Activated CD8-positive, alpha-beta memory T cell treated with anti-CD3 and anti-CD28 coated beads for 36 hours (primary cell): ENCODE measurements around the gene COPS9. TPM values are rescaled to one million over a fixed set of nuclear protein-coding genes. Genes with fewer than 3 reads are reported as not detected.

Source experiments
- CTCF ChIA-PET: fragments of 350-600 bp; sonication (Branson Sonifier 250); formaldehyde crosslinking; loops from one replicate; lab custom pipeline; 2021; ENCODE audit warnings: antibody characterized with exemption; lab: Charles Lee
- POLR2A ChIA-PET: fragments of 350-600 bp; sonication (Branson Sonifier 250); formaldehyde crosslinking; loops from one replicate; lab custom pipeline; 2021; ENCODE audit warnings: antibody characterized with exemption; lab: Charles Lee
- total RNA-seq, 2 experiments: library from RNA; stranded (reverse); gene quantifications; one replicate each; pipeline ENCODE4 v1.2.3, GENCODE V29; 2021

Gene COPS9
- 100 to 1,000 TPM; 165 to 187 TPM for total RNA-seq

GRCh38 chr2:240136013-240136670 lies at the start of gene COPS9:
COPS9 (minus strand) TSS chr2:240136305; CDS start chr2:240136284, 21 bp downstream.
- CTCF ChIA-PET, result no interaction called here
- POLR2A ChIA-PET, result no interaction called here

DNA sequence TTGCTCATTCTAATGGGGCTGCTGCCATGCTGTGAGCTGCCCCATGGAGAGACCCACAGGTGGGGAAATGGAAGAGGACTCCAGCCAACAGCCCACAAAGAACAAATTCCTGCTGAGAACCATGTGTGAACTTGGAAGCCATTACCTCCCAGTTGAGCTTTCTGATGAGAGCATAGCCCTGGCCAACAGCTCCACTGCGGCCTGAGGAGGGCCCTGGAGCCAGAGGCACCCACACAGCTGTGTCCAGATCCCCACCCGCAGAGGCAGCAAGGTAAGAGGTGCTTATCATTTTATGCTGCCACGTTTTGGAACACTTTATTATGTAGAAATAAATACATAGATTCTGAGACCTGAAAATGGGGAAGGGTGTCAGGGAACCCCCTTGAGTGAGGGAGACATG lies 48.6 kb upstream of the COPS9 start:
- POLR2A ChIA-PET, result no interaction called here

GRCh38 chr2:240183875-240184590 lies 47.9 kb upstream of the COPS9 start:
- ChIA-PET POLR2A (no interaction called here), CTCF (no interaction called here)

More for the DNA sequence above, 48.6 kb upstream of the COPS9 start:
- CTCF ChIA-PET, result no interaction called here

DNA sequence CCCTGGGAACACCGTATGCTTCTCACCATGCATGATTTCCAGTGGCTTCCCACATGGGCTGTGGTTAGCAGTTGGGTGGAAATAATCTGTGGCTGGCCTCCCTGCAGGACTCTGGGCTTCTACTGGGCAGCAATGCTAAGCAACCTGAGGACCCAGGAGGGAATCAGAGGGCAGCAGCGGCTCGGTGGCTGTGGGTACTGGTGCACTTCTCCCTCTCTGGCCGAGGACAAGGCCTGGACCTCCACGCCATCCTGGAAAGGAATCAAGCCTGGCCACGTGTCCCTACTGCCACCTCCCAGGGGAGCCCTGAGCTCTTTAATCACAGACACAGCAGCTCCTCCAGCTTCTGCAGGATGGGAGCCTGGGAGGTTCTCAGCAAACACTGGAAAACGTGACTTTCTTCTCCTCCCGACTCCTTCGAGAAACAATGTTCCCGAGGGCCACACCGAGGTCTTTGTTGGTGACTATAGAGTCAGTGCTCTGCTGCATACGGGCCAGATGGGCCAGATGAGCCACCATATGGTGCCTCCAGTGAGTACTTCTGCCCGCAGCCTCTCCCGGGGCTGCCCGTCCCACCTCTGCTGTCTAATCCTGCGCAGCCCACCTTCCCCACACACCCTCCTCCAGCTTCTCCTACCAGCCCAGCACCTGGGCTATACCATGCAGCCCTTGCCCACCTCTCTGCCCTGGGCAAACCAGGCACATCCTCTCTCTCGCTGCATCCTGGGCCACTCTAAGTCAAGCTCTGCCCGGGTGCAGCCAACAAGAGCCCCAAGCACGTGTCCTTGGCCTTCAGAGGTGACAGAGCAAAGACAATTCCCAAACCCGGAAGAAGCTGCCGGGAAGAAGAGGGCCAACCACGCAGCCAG lies 47.1 kb upstream of the COPS9 start:
- ChIA-PET CTCF (no interaction called here), POLR2A (no interaction called here)

GRCh38 chr2:240182476-240182875 lies 46.4 kb upstream of the COPS9 start:
- CTCF ChIA-PET, result no interaction called here
- POLR2A ChIA-PET, result no interaction called here

- ChIA-PET POLR2A (no interaction called here), CTCF (no interaction called here)
These were observed 45.9 kb upstream of the COPS9 start for GRCh38 chr2:240182001-240182400.

DNA sequence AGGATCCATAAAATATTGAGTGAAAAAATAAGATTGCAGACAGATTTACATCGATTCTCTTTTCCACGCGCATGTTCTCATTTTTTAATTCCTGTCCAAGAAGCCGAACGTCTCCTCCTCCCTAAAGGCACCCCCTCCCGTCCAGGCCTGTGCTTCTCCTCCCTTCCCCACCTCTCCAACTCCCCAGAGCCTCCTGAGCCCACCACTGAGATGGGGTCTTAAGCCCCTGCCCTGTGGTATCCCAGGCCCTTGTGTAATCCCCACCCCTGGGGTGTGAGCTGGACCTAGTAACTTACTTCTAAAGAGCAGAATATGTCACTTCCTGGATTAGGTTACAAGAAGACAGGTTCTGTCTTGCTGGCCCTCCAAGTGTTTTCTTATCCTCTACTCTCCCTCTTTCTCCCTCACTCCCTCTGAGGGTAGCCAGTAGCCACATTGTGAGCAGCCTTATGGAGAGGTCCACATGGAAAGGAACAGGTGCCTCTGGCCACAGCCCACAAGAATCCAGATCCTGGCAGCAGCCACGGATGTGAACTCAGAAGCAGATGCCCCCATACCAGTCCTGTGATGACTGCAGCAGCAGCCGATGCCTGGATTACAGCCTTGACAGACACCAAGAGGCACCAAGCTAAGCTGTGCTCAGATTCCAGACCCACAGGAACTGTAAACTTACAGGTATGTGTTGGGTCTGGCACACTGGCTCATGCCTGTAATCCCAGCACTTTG lies 44.0 kb upstream of the COPS9 start:
- POLR2A ChIA-PET, result no interaction called here
- CTCF ChIA-PET, result no interaction called here

GRCh38 chr2:240179186-240179815 lies 43.2 kb upstream of the COPS9 start:
- ChIA-PET POLR2A (no interaction called here), CTCF (no interaction called here)

DNA sequence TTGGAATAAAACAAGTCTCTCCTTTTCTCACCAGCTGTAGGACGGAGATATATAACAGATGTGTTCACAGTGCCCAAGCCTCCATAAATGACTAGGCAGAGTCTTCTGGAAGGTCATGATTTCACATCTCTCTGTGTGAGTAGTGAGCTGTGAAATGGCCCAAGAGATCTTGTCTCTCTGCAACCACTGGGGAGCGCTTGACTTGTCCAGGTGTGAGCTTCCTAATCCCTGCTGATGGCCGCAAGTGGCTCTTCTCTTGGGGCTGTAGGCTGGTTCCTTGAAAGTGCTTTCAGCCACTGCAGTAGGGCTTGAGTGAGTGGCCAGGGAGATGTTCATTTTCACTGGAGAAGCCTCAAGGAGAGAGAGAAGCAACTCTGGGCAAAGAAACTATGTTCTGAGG lies 42.5 kb upstream of the COPS9 start:
- ChIA-PET POLR2A (no interaction called here), CTCF (no interaction called here)

- POLR2A ChIA-PET, result no interaction called here
These were observed 38.4 kb upstream of the COPS9 start for GRCh38 chr2:240174496-240174895.

DNA sequence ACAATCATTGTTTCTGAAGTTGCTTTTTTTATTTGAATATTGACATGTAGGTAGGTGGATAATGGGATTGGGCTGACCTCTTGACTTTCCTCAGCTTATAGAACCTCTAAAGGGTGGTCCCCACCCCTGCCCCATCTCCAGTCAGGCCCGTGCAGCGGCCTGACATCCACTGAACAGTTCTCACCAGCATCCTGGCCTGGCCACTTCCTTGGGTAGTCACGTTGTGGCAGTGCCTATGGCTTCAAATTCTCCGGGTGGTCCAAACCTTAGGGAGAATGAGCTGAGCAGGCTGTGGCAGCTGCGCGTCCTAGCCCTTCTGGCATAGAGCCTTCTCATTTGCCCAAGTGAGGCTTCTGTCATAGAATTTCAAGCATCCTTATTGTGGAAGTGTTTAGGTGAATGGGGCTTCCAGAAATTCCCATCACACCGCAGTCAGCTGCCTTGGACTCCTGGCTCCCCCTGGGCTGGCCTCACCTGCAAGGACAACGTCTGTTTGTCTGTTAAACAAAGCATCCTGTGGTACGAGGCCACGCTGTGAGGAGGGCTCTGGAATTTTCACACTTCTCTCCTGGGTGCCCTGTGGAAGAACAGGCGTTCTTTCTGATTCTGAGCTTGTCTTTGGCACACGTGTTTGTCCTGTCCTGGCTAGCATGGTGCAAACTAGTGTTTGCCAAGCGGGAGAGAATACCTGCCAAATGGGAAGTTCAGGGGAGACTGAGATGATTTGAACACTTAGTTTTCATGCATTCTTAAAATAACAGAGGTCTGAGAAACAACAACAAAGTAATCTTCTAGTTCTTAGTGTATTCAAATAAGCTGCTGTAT lies 36.2 kb upstream of the COPS9 start:
- CTCF ChIA-PET, result no interaction called here
- POLR2A ChIA-PET, result no interaction called here

More at GRCh38 chr2:240174496-240174895, 38.4 kb upstream of the COPS9 start:
- CTCF ChIA-PET, result no interaction called here

DNA sequence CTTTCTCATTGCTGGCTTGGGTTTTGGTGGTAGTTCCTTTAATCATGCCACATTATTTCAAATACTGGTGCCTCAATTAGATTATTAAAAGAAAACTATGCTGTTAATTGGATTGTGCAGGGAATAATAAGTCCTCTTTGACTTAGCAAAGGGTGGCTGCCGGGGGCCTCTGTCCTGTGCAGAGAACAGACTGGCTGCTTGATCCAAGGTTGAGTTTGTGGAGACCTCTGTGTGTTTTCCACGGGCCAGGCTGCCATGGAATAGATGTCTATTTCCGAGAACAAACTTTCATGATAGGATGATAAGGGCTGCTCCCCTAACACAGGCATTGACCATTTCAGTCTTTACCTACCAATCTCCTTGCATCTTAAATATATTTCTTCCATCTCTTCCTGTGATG lies 34.8 kb upstream of the COPS9 start:
- ChIA-PET CTCF (no interaction called here), POLR2A (no interaction called here)

DNA sequence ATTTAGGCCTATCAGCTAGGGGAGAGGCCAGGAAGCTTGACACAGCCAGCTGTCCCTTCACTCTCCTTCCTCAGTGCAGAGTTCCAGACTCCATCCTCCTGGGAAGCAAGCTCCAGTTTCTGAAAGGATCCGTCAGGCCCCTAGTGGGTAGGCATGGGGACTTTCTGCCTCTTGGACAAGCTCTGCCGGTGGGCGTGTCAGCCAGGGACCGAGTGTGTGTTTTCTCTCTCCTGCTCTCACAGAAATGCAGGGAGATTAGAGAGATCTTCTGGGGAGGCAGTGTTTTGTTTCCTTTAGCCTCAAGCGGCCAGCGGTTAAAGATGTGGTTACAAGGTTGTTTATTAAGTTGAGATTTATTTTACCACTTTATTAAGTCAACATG lies 34.2 kb upstream of the COPS9 start:
- ChIA-PET CTCF (no interaction called here), POLR2A (no interaction called here)

GRCh38 chr2:240169486-240170353 lies 33.6 kb upstream of the COPS9 start:
- ChIA-PET POLR2A (no interaction called here), CTCF (no interaction called here)

DNA sequence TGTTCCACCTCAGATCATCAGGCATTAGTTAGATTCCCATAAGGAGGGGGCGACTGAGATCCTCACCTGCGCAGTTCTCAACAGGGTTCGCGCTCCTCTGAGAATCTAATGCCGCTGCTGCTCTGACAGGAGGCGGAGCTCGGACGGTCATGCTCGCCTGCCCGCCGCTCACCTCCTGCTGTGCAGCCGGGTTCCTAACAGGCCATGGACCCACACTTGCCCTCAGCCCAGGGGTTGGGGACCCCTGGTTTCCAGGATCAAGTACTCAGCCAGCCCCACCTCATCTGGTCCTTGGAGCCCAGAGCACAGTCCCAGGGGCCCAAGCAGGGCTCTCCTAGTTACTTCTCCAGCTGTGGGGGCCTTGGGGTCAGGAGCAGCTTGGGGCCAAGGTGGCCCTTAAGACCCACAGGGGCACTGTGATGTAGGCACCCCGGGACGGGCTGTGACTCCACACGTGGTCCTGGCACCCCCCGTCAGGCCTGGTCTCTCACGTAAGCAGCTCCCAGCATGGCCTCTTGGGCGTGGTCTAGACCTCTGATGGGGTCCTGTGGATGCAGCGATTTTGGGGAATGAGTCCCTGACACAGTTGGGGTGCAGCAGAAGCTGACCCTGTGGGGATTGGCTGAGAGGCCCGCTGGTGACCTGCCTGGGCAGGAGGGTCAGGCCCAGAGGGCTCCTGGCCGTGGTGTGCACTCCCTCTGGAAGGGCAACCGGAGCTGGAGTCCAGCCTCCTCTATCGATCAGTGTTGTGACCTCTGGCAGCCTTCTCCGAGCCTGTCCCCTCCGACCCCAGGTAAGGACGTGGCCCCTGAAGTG lies 32.6 kb upstream of the COPS9 start:
- CTCF ChIA-PET, result no interaction called here

DNA sequence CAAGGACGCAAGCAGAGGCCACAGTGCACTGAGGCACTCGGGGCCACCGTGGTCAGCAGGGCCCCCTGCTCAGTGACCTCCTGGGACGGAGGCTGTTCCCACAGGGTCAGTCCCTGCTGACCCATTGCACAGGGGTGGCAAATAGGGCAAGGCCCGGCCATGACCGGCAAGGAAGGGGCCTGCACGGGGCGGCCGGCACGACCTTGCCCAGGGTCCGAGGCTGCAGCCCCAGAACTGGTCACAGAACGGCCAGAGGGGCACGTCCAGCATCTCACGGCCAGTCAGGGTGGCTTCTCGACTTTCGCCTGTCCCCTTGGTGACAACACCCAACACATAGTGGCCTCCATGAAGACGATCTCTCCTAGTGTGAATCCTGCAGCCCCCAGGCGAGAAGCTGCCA lies 31.9 kb upstream of the COPS9 start:
- ChIA-PET CTCF (no interaction called here), POLR2A (no interaction called here)

More for the DNA sequence above, 32.6 kb upstream of the COPS9 start:
- POLR2A ChIA-PET, result no interaction called here

DNA sequence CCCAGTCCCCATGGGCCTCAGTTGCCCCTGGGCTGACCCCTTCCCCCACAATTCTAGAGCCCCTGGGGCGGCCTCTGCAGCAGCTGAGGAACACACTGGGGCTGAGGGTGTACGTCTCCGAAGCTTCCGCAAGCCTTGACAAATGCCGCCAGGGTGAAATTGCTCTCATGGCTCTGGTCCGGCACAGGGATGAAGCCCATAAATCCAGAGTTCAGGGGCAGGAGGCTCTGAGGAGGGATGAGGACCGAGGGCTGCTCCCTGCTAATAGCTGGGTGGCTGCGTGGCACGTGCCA lies 31.4 kb upstream of the COPS9 start:
- POLR2A ChIA-PET, result no interaction called here
- CTCF ChIA-PET, result no interaction called here
